ENCODE data around the gene STK32B. TPM values are rescaled to one million over a fixed set of nuclear protein-coding genes. Genes with fewer than 3 reads are reported as not detected.

Gene STK32B
- total and polyA plus RNA-seq, 9 of the 15 experiments (the other 6 are each of a cell fraction or from before 2014, with no cell fraction given) = 0.03 to 0.20 (median 0.07) TPM; not detected in 2

DNA sequence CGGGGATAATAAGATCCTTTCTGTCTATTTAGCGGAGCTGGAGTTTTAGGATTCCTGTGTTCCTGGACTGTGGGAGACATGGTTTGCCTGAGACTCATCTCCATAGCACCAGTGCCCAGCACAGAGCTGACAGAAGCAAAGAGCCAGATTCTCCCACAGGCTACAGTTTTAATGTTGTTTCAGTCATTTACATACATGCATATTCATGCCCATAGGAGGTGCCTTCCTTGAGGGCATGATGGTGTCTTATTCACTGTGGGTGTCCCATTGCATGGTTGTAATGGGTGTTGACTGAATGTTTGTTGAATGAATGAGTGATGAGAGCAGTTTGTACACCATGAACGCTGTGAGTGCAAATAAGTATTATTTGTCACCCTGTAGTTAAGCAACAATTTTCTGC is 396.5 kb downstream of the STK32B start (continued):
- no peak for TF ChIP-seq TFAP4 (CRISPR knock-in tag; IDR thresholded peaks at IDR 0.05; ENCODE audit: borderline replicate concordance)
- TF ChIP-seq, protein P1, sequence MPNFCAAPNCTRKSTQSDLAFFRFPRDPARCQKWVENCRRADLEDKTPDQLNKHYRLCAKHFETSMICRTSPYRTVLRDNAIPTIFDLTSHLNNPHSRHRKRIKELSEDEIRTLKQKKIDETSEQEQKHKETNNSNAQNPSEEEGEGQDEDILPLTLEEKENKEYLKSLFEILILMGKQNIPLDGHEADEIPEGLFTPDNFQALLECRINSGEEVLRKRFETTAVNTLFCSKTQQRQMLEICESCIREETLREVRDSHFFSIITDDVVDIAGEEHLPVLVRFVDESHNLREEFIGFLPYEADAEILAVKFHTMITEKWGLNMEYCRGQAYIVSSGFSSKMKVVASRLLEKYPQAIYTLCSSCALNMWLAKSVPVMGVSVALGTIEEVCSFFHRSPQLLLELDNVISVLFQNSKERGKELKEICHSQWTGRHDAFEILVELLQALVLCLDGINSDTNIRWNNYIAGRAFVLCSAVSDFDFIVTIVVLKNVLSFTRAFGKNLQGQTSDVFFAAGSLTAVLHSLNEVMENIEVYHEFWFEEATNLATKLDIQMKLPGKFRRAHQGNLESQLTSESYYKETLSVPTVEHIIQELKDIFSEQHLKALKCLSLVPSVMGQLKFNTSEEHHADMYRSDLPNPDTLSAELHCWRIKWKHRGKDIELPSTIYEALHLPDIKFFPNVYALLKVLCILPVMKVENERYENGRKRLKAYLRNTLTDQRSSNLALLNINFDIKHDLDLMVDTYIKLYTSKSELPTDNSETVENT (CRISPR knock-in tag; IDR thresholded peaks at IDR 0.05) = no peak
- no peak for TF ChIP-seq ZBTB43 (CRISPR knock-in tag; IDR thresholded peaks at IDR 0.05)
- no peak for TF ChIP-seq MEF2A (IDR thresholded peaks at IDR 0.05; ENCODE audit: control insufficient read depth, low read depth, low read length)
- no peak for TF ChIP-seq MYBL2 (IDR thresholded peaks at IDR 0.05; ENCODE audit: low read depth)
- TF ChIP-seq MYBL2 (CRISPR knock-in tag; IDR thresholded peaks at IDR 0.05; ENCODE audit: borderline replicate concordance) = no peak
- no peak for TF ChIP-seq ZNF324 (CRISPR knock-in tag; IDR thresholded peaks at IDR 0.05)
- no peak for TF ChIP-seq ZBTB9 (CRISPR knock-in tag; IDR thresholded peaks at IDR 0.05)
